PFSK-1 (cell line): ENCODE results near the gene KCNMA1.

ENCODE experiments used
- FOXP2 ChIP-seq: optimal IDR thresholded peaks from 2 replicates; pipeline ENCODE3; 2011; ENCODE audit warnings: borderline replicate concordance, control low read depth, inconsistent platforms; ENCODE audit not compliant: insufficient read depth; ENCODE audit errors: extremely low read length, extremely low read depth
- POLR2AphosphoS5 ChIP-seq: IDR thresholded peaks from 2 replicates; pipeline ENCODE4 v1.6.1; 2012; ENCODE audit warnings: low read depth, mild to moderate bottlenecking, control low read depth, low read length, moderate library complexity
- SIN3A ChIP-seq: IDR thresholded peaks from 2 replicates; pipeline ENCODE4 v1.6.1; 2012; ENCODE audit warnings: mild to moderate bottlenecking, low read length, moderate library complexity, borderline replicate concordance; ENCODE audit not compliant: insufficient read depth
- TAF1 ChIP-seq: IDR thresholded peaks from 2 replicates; pipeline ENCODE4 v1.6.1; 2012; ENCODE audit warnings: low read length, control low read depth, borderline replicate concordance; ENCODE audit not compliant: insufficient read depth

DNA sequence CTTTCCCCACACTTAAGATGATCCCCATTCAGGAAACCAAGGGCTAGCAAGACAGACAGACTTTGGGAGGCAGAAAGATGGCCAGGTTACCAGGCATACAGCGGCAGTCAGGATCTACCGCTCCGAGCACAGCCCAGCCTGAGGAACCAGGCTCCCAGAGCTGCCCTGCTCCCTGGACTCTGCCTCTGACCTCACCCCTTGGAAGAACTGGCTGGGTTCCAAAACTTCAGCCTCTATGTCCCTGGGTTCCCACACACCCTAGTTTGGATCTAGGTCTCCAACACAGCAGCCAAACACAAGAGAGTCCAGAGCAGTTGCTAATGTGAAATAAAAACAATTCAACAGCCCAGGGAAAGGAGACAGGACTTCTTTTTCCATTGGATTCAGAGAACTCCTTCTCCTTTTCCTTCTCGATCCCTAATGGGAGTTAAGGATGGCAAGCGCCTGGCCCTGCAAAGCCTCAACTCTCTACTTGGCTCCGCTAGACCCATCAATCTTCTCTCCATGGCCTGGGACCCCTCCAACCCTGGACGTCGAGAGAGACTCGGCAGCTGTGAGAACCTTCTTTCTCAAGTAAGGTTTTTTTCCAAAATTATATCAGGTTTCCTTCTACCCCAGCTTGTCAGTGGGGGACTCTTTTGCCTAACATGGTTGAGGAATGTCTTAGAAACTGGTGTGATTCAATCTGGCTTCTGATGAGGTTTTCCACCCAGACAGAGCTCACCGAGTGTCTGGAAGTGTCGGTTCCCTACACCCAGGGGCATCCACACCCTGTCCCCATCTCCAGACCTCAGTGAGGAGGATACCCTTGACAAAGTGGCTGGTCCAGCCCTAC is 219.6 kb downstream of the KCNMA1 start:
- TF ChIP-seq POLR2AphosphoS5 (no peak), SIN3A (no peak), TAF1 (no peak), FOXP2 (no peak)
